Neural progenitor cell (in vitro differentiated cells): Measurements from ENCODE around the gene BIRC3.

Experiments
- CTCF ChIP-seq: fragments of 200-600 bp; sonication (generic); IDR thresholded peaks from 2 replicates; pipeline ENCODE4 v1.5.1; 2017; ENCODE audit warnings: antibody characterized with exemption, mild to moderate bottlenecking
- EZH2 ChIP-seq: fragments of 200-600 bp; sonication (generic); IDR thresholded peaks from 2 replicates; pipeline ENCODE4 v1.6.1; 2017; ENCODE audit warnings: antibody characterized with exemption, mild to moderate bottlenecking, moderate library complexity
- EZH2phosphoT487 ChIP-seq: fragments of 200-600 bp; sonication (generic); IDR thresholded peaks from 2 replicates; pipeline ENCODE4 v1.6.1; 2017; ENCODE audit warnings: antibody characterized with exemption

- peak; percentile 68 for TF ChIP-seq CTCF
- no peak for TF ChIP-seq EZH2phosphoT487
- TF ChIP-seq EZH2 = no peak
Observed at GRCh38 chr11:102346748-102347461, 29.6 kb downstream of the BIRC3 start, which contains the start of gene BIRC2.
